GM23248 (cell line): ENCODE measurements around the gene UBTF. TPM values are rescaled to one million over a fixed set of nuclear protein-coding genes. Genes with fewer than 3 reads are reported as not detected.
A peak's percentile ranks its signal among the peaks of the same experiment; 100 is the strongest.

Experiments
- DNase-seq: peaks from one replicate; pipeline ENCODE4 v3.0.0-alpha.2; 2015
- H2AFZ ChIP-seq: fragments of 200-600 bp; sonication (generic); 2 replicates; pipeline ENCODE4 v1.6.1; 2016; ENCODE audit warnings: antibody characterized with exemption
- H3F3A ChIP-seq: fragments of 200-600 bp; sonication (generic); 2 replicates; pipeline ENCODE4 v1.6.1; 2016; ENCODE audit warnings: mild to moderate bottlenecking, antibody characterized with exemption, mixed run types; ENCODE audit not compliant: insufficient read depth
- H3K27ac ChIP-seq: fragments of 200-600 bp; sonication (generic); 2 replicates; pipeline ENCODE4 v1.5.1; 2016; ENCODE audit warnings: mild to moderate bottlenecking
- H3K27me3 ChIP-seq: fragments of 200-600 bp; sonication (generic); replicated peaks from 2 replicates; pipeline ENCODE4 v1.6.1; 2016; ENCODE audit warnings: mild to moderate bottlenecking; ENCODE audit not compliant: insufficient read depth
- H3K36me3 ChIP-seq: fragments of 200-600 bp; sonication (generic); 2 replicates; pipeline ENCODE4 v1.6.1; 2016; ENCODE audit warnings: low read depth, mild to moderate bottlenecking
- H3K4me1 ChIP-seq: fragments of 200-600 bp; sonication (generic); 2 replicates; pipeline ENCODE4 v1.6.1; 2016; ENCODE audit warnings: mild to moderate bottlenecking; ENCODE audit not compliant: insufficient read depth
- H3K4me2 ChIP-seq: fragments of 200-600 bp; sonication (generic); one replicate; pipeline ENCODE4 v1.6.1; 2016; ENCODE audit warnings: mild to moderate bottlenecking; ENCODE audit not compliant: unreplicated experiment
- H3K4me3 ChIP-seq: fragments of 200-600 bp; sonication (generic); 2 replicates; pipeline ENCODE4 v1.5.1; 2016; ENCODE audit warnings: mild to moderate bottlenecking
- H3K79me2 ChIP-seq: fragments of 200-600 bp; sonication (generic); 2 replicates; pipeline ENCODE4 v1.6.1; 2016; ENCODE audit warnings: mild to moderate bottlenecking; ENCODE audit not compliant: insufficient read depth
- H3K9ac ChIP-seq: fragments of 200-600 bp; sonication (generic); 2 replicates; pipeline ENCODE4 v1.6.1; 2016; ENCODE audit warnings: mild to moderate bottlenecking
- H3K9me2 ChIP-seq: fragments of 200-600 bp; sonication (generic); 2 replicates; pipeline ENCODE4 v1.6.1; 2016; ENCODE audit warnings: mixed run types, mild to moderate bottlenecking, moderate library complexity; ENCODE audit not compliant: insufficient read depth
- H3K9me3 ChIP-seq: fragments of 200-600 bp; sonication (generic); one replicate; pipeline ENCODE4 v1.6.1; 2017; ENCODE audit warnings: low read depth
- H4K20me1 ChIP-seq: fragments of 200-600 bp; sonication (generic); 2 replicates; pipeline ENCODE4 v1.6.0; 2016; ENCODE audit not compliant: insufficient read depth
- EZH2 ChIP-seq: fragments of 200-600 bp; sonication (generic); IDR thresholded peaks from 2 replicates; pipeline ENCODE4 v1.6.1; 2018; ENCODE audit warnings: antibody characterized with exemption, mild to moderate bottlenecking; ENCODE audit not compliant: insufficient read depth, poor library complexity, severe bottlenecking
- EZH2phosphoT487 ChIP-seq: fragments of 200-600 bp; sonication (generic); IDR thresholded peaks from 2 replicates; pipeline ENCODE4 v1.6.1; 2018; ENCODE audit warnings: antibody characterized with exemption, moderate library complexity, mild to moderate bottlenecking, low read depth; ENCODE audit not compliant: insufficient read depth
- WGBS, 2 experiments: methylation state at CpG; one replicate each; pipeline ENCODE4 v1.1.6; 2015 to 2017; ENCODE audit warnings: low lambda C conversion rate in 2 of 2, low coverage in 1 of 2; ENCODE audit errors: missing lambda C conversion rate in 2 of 2; 5-methylcytosine and 5-hydroxymethylcytosine counted together
- in situ Hi-C: fragments of 300-500 bp; cut with MboI; formaldehyde crosslinking; loops from 2 replicates; pipeline ENCODE4 v1.15.0; 2020
- polyA plus RNA-seq: library from polyadenylated mRNA; unstranded; fragments of >200 nt; fragmentation: Nextera tagmentation; extraction: Ambion mirVana; gene quantifications from 2 replicates; pipeline ENCODE4 v1.2.1, GENCODE V29; 2016
- total RNA-seq: library from RNA; depleted of rRNA; stranded (reverse); fragments of >200 nt; shearing (Covaris generic); gene quantifications from 2 replicates; pipeline ENCODE4 v1.2.3, GENCODE V29; 2014

The UBTF gene
- total and polyA plus RNA-seq, 2 experiments from 2014 or later = 48.2 to 62.3 TPM

GRCh38 chr17:44236444-44236991 lies 17.0 kb upstream of the UBTF start:
- Histone ChIP-seq H3K9me3 (no peaks in the 10 kb centered on the region), H3K27ac (no peak overlapping the region), H3K4me1 (peaks cover 11% of the 10 kb centered on the region), H3F3A (peaks cover 4% of the 10 kb centered on the region; the same call in 1 of the 2 replicates), H2AFZ (no peak overlapping the region), H3K4me2 (no peak overlapping the region), H3K9ac (no peak overlapping the region), H3K27me3 (no peaks in the 10 kb centered on the region), H3K79me2 (no peaks in the 10 kb centered on the region), H3K4me3 (no peak overlapping the region), H3K9me2 (no peaks in the 10 kb centered on the region), H3K36me3 (no peaks in the 10 kb centered on the region), H4K20me1 (no peaks in the 10 kb centered on the region)
- DNase-seq = no peak
- in situ Hi-C loops = no loop called here
- TF ChIP-seq EZH2 = no peak
- TF ChIP-seq EZH2phosphoT487 = no peak
- WGBS, 2 experiments = 69 to 77% methylated on average over 5 of the region's 5 CpGs

GRCh38 chr17:44235583-44235936 lies 16.1 kb upstream of the UBTF start:
- no peak overlapping the region for H3K27ac ChIP-seq
- in situ Hi-C loops = no loop called here

GRCh38 chr17:44233582-44233981 lies 14.1 kb upstream of the UBTF start:
- WGBS, 2 experiments = 73% methylated on average over 5 of the region's 5 CpGs
- H3K9ac ChIP-seq = no peak overlapping the region
- TF ChIP-seq EZH2phosphoT487 = no peak
- no peak for TF ChIP-seq EZH2
- in situ Hi-C loops = no loop called here
- H3K27ac ChIP-seq = no peak overlapping the region
- H3K27me3 ChIP-seq = no peaks in the 10 kb centered on the region
- H3K36me3 ChIP-seq = no peaks in the 10 kb centered on the region
- H3K9me3 ChIP-seq = no peaks in the 10 kb centered on the region
- no peaks in the 10 kb centered on the region for H3K9me2 ChIP-seq
- H3K4me3 ChIP-seq = no peak overlapping the region
- H4K20me1 ChIP-seq = no peaks in the 10 kb centered on the region
- no peak for DNase-seq
- H3K79me2 ChIP-seq = no peaks in the 10 kb centered on the region
- no peak overlapping the region for H3K4me2 ChIP-seq
- peaks cover 4% of the 10 kb centered on the region; the same call in 1 of the 2 replicates for H3F3A ChIP-seq
- H3K4me1 ChIP-seq = peaks cover 11% of the 10 kb centered on the region
- no peak overlapping the region for H2AFZ ChIP-seq

More at GRCh38 chr17:44235583-44235936, 16.1 kb upstream of the UBTF start:
- no peaks in the 10 kb centered on the region for H3K9me2 ChIP-seq
- no peak overlapping the region for H2AFZ ChIP-seq
- DNase-seq = peak; percentile 87
- no peak overlapping the region for H3K4me2 ChIP-seq
- H3K4me3 ChIP-seq = no peak overlapping the region
- TF ChIP-seq EZH2phosphoT487 = no peak
- TF ChIP-seq EZH2 = no peak
- H3F3A ChIP-seq = peaks cover 4% of the 10 kb centered on the region; the same call in 1 of the 2 replicates
- H4K20me1 ChIP-seq = no peaks in the 10 kb centered on the region
- H3K4me1 ChIP-seq = peaks cover 11% of the 10 kb centered on the region
- no peaks in the 10 kb centered on the region for H3K79me2 ChIP-seq
- no peak overlapping the region for H3K9ac ChIP-seq
- 28 to 36% methylated on average over 5 of the region's 5 CpGs for WGBS, 2 experiments
- H3K9me3 ChIP-seq = no peaks in the 10 kb centered on the region
- no peaks in the 10 kb centered on the region for H3K36me3 ChIP-seq
- no peaks in the 10 kb centered on the region for H3K27me3 ChIP-seq

- Histone ChIP-seq H2AFZ (no peak overlapping the region), H3K9me3 (no peaks in the 10 kb centered on the region), H3K27ac (no peak overlapping the region), H3K36me3 (no peaks in the 10 kb centered on the region), H3K4me3 (no peak overlapping the region), H3K79me2 (no peaks in the 10 kb centered on the region), H3K27me3 (no peaks in the 10 kb centered on the region), H3K9me2 (no peaks in the 10 kb centered on the region), H3K4me2 (no peak overlapping the region), H3K4me1 (peaks cover 11% of the 10 kb centered on the region), H3K9ac (no peak overlapping the region), H4K20me1 (no peaks in the 10 kb centered on the region), H3F3A (peaks cover 4% of the 10 kb centered on the region; the same call in 1 of the 2 replicates)
- WGBS, 2 experiments = 82 to 85% methylated on average over 7 of the region's 7 CpGs
- no peak for DNase-seq
- in situ Hi-C loops = no loop called here
- TF ChIP-seq EZH2 = no peak
- no peak for TF ChIP-seq EZH2phosphoT487
These were observed 12.6 kb upstream of the UBTF start for GRCh38 chr17:44232061-44232460.
